22Rv1 (cell line): ENCODE results near the gene DCXR.

Source experiments
- ZFX ChIP-seq: fragments of 450-650 bp; IDR thresholded peaks from 2 replicates; pipeline ENCODE4 v1.6.1; 2017; ENCODE audit warnings: antibody characterized with exemption, borderline replicate concordance
- TF ChIP-seq, protein P1 (sequence below): fragments of 450-650 bp; IDR thresholded peaks from 2 replicates; pipeline ENCODE4 v1.5.1; 2017; ENCODE audit warnings: mild to moderate bottlenecking

DNA sequence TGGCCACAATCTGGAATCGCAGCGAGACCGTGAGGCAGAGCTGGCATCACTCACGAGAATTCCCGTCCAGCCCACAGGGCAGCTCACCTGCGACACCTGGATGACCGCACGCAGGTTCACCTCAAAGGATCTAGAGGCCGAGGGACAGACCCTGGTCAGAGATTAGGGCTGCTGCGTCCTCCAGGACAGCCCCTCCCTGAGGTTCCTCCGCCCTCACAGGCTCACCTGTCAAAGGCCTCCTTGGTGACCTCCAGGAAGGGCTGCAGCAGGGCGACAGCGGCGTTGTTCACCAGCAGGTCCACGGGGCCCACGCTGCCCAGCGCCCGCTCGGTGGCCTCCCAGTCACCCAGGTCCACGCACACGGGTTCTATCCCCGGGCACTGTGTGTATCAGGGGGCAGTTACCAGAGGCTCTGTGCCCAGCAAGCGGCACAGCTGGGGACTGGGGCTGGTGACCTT lies 834 bp downstream of the DCXR start:
- TF ChIP-seq, protein P1, sequence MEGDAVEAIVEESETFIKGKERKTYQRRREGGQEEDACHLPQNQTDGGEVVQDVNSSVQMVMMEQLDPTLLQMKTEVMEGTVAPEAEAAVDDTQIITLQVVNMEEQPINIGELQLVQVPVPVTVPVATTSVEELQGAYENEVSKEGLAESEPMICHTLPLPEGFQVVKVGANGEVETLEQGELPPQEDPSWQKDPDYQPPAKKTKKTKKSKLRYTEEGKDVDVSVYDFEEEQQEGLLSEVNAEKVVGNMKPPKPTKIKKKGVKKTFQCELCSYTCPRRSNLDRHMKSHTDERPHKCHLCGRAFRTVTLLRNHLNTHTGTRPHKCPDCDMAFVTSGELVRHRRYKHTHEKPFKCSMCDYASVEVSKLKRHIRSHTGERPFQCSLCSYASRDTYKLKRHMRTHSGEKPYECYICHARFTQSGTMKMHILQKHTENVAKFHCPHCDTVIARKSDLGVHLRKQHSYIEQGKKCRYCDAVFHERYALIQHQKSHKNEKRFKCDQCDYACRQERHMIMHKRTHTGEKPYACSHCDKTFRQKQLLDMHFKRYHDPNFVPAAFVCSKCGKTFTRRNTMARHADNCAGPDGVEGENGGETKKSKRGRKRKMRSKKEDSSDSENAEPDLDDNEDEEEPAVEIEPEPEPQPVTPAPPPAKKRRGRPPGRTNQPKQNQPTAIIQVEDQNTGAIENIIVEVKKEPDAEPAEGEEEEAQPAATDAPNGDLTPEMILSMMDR, result no peak
- TF ChIP-seq ZFX, result no peak
